Ascending aorta (tissue), 2 donors: ENCODE results near the gene ESPNL. TPM values are rescaled to one million over a fixed set of nuclear protein-coding genes. Genes with fewer than 3 reads are reported as not detected.

Source experiments
- DNase-seq, 2 donors: peaks; one replicate each; pipeline ENCODE4 v3.0.0-alpha.2; 2019; ENCODE audit warnings: low spot score in 2 of 2
- H3K27ac ChIP-seq, 2 donors: fragments of 200-600 bp; sonication (generic); one replicate each; pipeline ENCODE4 v1.5.1; 2016 to 2017; ENCODE audit warnings: mild to moderate bottlenecking in 1 of 2
- H3K27me3 ChIP-seq: fragments of 200-600 bp; sonication (generic); one replicate; pipeline ENCODE4 v1.5.1; 2017
- H3K36me3 ChIP-seq, 2 donors: fragments of 200-600 bp; sonication (generic); one replicate each; pipeline ENCODE4 v1.5.1; 2016
- H3K4me1 ChIP-seq, 2 donors: fragments of 200-600 bp; sonication (generic); one replicate each; pipeline ENCODE4 v1.5.1; 2016 to 2017; ENCODE audit warnings: mild to moderate bottlenecking in 1 of 2
- H3K4me3 ChIP-seq, 2 donors: fragments of 200-600 bp; sonication (generic); one replicate each; pipeline ENCODE4 v1.5.1; 2016 to 2017; ENCODE audit warnings: mild to moderate bottlenecking in 1 of 2
- H3K9me3 ChIP-seq, 2 donors: fragments of 200-600 bp; sonication (generic); one replicate each; pipeline ENCODE4 v1.5.1; 2016
- intact Hi-C: fragments of 100-400 bp; cut with DNase I; formaldehyde crosslinking; loops from one replicate; pipeline ENCODE4 v1.15.1; 2023
- total RNA-seq: library from RNA; depleted of rRNA; stranded (reverse); fragments of >200 nt; gene quantifications from one replicate; pipeline ENCODE4 v1.1.0, GENCODE V29; 2016
- TF ChIP-seq, protein P1 (sequence below), 3 experiments: fragments of 200-600 bp in 2 of 3; fragments of 450-650 bp in 1 of 3; sonication (generic) in 2 of 3; IDR thresholded peaks; one replicate each; pipeline ENCODE4 v1.5.1; 2016 to 2019; ENCODE audit warnings: antibody characterized with exemption in 3 of 3, mild to moderate bottlenecking in 1 of 3, moderate library complexity in 1 of 3

ESPNL gene
- total RNA-seq, 1 donor from 2014 or later, result not detected

- no peak for DNase-seq
- intact Hi-C loops, result no loop called here
- Histone ChIP-seq H3K4me1 (peaks cover 0 to 7% of the 10 kb centered on the region in 2 donors), H3K27ac (no peak overlapping the region), H3K27me3 (no peaks in the 10 kb centered on the region), H3K4me3 (no peak overlapping the region), H3K9me3 (no peaks in the 10 kb centered on the region), H3K36me3 (no peaks in the 10 kb centered on the region)
- TF ChIP-seq, protein P1, sequence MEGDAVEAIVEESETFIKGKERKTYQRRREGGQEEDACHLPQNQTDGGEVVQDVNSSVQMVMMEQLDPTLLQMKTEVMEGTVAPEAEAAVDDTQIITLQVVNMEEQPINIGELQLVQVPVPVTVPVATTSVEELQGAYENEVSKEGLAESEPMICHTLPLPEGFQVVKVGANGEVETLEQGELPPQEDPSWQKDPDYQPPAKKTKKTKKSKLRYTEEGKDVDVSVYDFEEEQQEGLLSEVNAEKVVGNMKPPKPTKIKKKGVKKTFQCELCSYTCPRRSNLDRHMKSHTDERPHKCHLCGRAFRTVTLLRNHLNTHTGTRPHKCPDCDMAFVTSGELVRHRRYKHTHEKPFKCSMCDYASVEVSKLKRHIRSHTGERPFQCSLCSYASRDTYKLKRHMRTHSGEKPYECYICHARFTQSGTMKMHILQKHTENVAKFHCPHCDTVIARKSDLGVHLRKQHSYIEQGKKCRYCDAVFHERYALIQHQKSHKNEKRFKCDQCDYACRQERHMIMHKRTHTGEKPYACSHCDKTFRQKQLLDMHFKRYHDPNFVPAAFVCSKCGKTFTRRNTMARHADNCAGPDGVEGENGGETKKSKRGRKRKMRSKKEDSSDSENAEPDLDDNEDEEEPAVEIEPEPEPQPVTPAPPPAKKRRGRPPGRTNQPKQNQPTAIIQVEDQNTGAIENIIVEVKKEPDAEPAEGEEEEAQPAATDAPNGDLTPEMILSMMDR (IDR thresholded peaks at IDR 0.05), result no peak
Observed at GRCh38 chr2:238132463-238133450, 32.6 kb downstream of the ESPNL start.

DNA sequence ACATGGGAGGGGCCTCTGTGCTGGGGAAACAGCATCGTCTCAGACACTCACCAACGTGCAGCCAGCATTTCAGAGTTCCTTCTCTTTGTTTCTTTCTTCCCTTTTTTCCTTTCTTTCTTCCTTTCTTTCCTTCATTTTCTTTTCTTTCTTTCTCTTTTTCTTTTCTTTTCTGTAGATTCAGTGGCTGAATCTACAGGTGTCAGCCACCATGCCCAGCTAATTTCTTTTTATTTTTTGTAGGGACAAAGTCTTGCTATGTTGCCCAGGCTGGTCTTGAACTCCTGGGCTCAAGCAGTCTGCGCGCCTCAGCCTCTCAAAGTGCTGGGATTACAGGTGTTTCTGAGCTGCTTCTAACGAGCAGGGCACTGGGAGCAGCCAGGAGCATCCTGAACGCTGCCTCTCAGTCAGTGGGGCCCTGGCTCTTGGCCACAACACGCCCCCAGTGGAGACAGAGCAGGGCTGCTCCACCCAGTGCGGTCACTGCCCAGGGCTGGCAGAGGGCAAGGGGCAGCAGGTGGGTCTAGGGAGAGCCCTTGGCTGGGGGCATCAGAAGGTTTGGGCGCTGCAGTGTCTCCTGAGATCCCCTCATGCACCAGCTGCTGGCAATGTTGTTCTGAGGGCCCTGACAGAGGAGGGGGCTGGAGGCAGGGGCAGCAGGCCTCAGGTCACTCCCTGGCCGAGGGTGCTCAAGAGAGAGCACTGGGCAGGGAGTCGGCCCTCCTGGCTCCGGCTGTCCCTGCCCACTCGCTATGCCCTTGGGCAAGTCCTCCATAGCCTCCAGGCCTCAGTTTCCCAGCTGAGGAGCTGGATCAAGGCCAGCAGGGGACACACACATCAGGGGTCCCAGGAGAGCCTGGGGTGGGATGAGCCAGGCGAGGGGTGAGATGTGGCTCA lies 33.6 kb downstream of the ESPNL start:
- intact Hi-C loops, result no loop called here
- TF ChIP-seq, protein P1 (IDR thresholded peaks at IDR 0.05), result no peak
- Histone ChIP-seq H3K27ac (no peak overlapping the region), H3K4me3 (no peak overlapping the region), H3K9me3 (no peaks in the 10 kb centered on the region), H3K4me1 (peaks cover 3 to 17% of the 10 kb centered on the region in 2 donors), H3K36me3 (no peaks in the 10 kb centered on the region), H3K27me3 (no peaks in the 10 kb centered on the region)
- DNase-seq, result no peak

GRCh38 chr2:238134393-238134785 lies 34.2 kb downstream of the ESPNL start:
- Histone ChIP-seq H3K27ac (no peak overlapping the region), H3K4me3 (no peak overlapping the region), H3K4me1 (peaks cover 4 to 22% of the 10 kb centered on the region in 2 donors), H3K9me3 (no peaks in the 10 kb centered on the region), H3K36me3 (no peaks in the 10 kb centered on the region), H3K27me3 (no peaks in the 10 kb centered on the region)
- intact Hi-C loops, result no loop called here
- TF ChIP-seq, protein P1 (IDR thresholded peaks at IDR 0.05), result no peak
- no peak for DNase-seq

- DNase-seq, result no peak
- no peak overlapping the region for H3K4me3 ChIP-seq
- TF ChIP-seq, protein P1 (IDR thresholded peaks at IDR 0.05), result no peak
- intact Hi-C loops, result no loop called here
- H3K4me1 ChIP-seq, result peaks cover 8 to 22% of the 10 kb centered on the region in 2 donors
- no peaks in the 10 kb centered on the region for H3K9me3 ChIP-seq
- H3K27ac ChIP-seq, result no peak overlapping the region
- no peaks in the 10 kb centered on the region for H3K27me3 ChIP-seq
- peaks cover 0 to 2% of the 10 kb centered on the region in 2 donors for H3K36me3 ChIP-seq
Observed at GRCh38 chr2:238135601-238136150, 35.5 kb downstream of the ESPNL start.

GRCh38 chr2:238136820-238137537 lies 36.8 kb downstream of the ESPNL start:
- intact Hi-C loops, result no loop called here
- Histone ChIP-seq H3K36me3 (peaks cover 0 to 9% of the 10 kb centered on the region in 2 donors), H3K27me3 (no peaks in the 10 kb centered on the region), H3K9me3 (no peaks in the 10 kb centered on the region), H3K27ac (no peak overlapping the region), H3K4me3 (no peak overlapping the region), H3K4me1 (peaks cover 11 to 33% of the 10 kb centered on the region in 2 donors)
- TF ChIP-seq, protein P1 (IDR thresholded peaks at IDR 0.05), result no peak
- no peak for DNase-seq
